ENCODE results near the gene WDFY2.
"Not testable (repeated sequence)": the region's sequence is repeated elsewhere in the genome, so short reads cannot be mapped to it uniquely, and the experiment has no call there.

WDFY2 gene

GRCh38 chr13:51683597-51683996 is 99.3 kb downstream of the WDFY2 start:
- Mint-ChIP-seq H3K36me3 (ENCODE audit: low read depth) (peaks cover 68% of the 10 kb centered on the region), H3K9me3 (no peaks in the 10 kb centered on the region), H3K27me3 (no peaks in the 10 kb centered on the region), H3K27ac (no peak overlapping the region), H3K4me3 (no peak overlapping the region), H3K4me1 (ENCODE audit: low read depth) (peaks cover 41% of the 10 kb centered on the region)
- intact Hi-C loops (cut with micrococcal nuclease) = no loop called here

- Mint-ChIP-seq H3K4me3 (no peak overlapping the region), H3K27me3 (no peaks in the 10 kb centered on the region), H3K9me3 (no peaks in the 10 kb centered on the region), H3K4me1 (ENCODE audit: low read depth) (peaks cover 41% of the 10 kb centered on the region), H3K27ac (no peak overlapping the region), H3K36me3 (ENCODE audit: low read depth) (peaks cover 64% of the 10 kb centered on the region)
- intact Hi-C loops (cut with micrococcal nuclease) = no loop called here
Observed at GRCh38 chr13:51684076-51684475, 99.8 kb downstream of the WDFY2 start.

- H3K4me3 Mint-ChIP-seq = no peak overlapping the region
- peaks cover 34% of the 10 kb centered on the region for H3K4me1 Mint-ChIP-seq (ENCODE audit: low read depth)
- H3K9me3 Mint-ChIP-seq = no peaks in the 10 kb centered on the region
- intact Hi-C loops (cut with micrococcal nuclease) = no loop called here
- no peaks in the 10 kb centered on the region for H3K27me3 Mint-ChIP-seq
- peak overlapping the region; percentile 60 for H3K27ac Mint-ChIP-seq
- H3K36me3 Mint-ChIP-seq (ENCODE audit: low read depth) = peaks cover 42% of the 10 kb centered on the region
Observed at GRCh38 chr13:51687947-51688714, 103.9 kb downstream of the WDFY2 start.

GRCh38 chr13:51688937-51689662 is 104.8 kb downstream of the WDFY2 start:
- Mint-ChIP-seq H3K9me3 (no peaks in the 10 kb centered on the region), H3K4me1 (ENCODE audit: low read depth) (peaks cover 34% of the 10 kb centered on the region), H3K27me3 (no peaks in the 10 kb centered on the region), H3K36me3 (ENCODE audit: low read depth) (peaks cover 32% of the 10 kb centered on the region), H3K27ac (no peak overlapping the region), H3K4me3 (no peak overlapping the region)
- intact Hi-C loops (cut with micrococcal nuclease) = no loop called here

GRCh38 chr13:51689663-51689996 is 105.4 kb downstream of the WDFY2 start:
- H3K4me3 Mint-ChIP-seq = no peak overlapping the region
- no peaks in the 10 kb centered on the region for H3K9me3 Mint-ChIP-seq
- H3K27ac Mint-ChIP-seq = no peak overlapping the region
- peaks cover 27% of the 10 kb centered on the region for H3K36me3 Mint-ChIP-seq (ENCODE audit: low read depth)
- intact Hi-C loops (cut with micrococcal nuclease) = no loop called here
- no peaks in the 10 kb centered on the region for H3K27me3 Mint-ChIP-seq
- H3K4me1 Mint-ChIP-seq (ENCODE audit: low read depth) = peaks cover 36% of the 10 kb centered on the region

- peaks cover 20% of the 10 kb centered on the region for H3K4me1 Mint-ChIP-seq (ENCODE audit: low read depth)
- intact Hi-C loops (cut with micrococcal nuclease); H3K4me3 Mint-ChIP-seq: not testable (repeated sequence)
Observed at GRCh38 chr13:51695677-51696076, 111.4 kb downstream of the WDFY2 start.

GRCh38 chr13:51697181-51697580 is 112.9 kb downstream of the WDFY2 start:
- Mint-ChIP-seq H3K9me3 (no peaks in the 10 kb centered on the region), H3K4me3 (no peak overlapping the region), H3K27ac (no peak overlapping the region), H3K4me1 (ENCODE audit: low read depth) (peaks cover 20% of the 10 kb centered on the region), H3K27me3 (no peaks in the 10 kb centered on the region), H3K36me3 (ENCODE audit: low read depth) (peaks cover 27% of the 10 kb centered on the region)
- intact Hi-C loops (cut with micrococcal nuclease) = no loop called here

More at GRCh38 chr13:51695677-51696076, 111.4 kb downstream of the WDFY2 start:
- not testable (repeated sequence) for H3K9me3 Mint-ChIP-seq, H3K27ac Mint-ChIP-seq, H3K27me3 Mint-ChIP-seq
- peaks cover 31% of the 10 kb centered on the region for H3K36me3 Mint-ChIP-seq (ENCODE audit: low read depth)

- Mint-ChIP-seq H3K4me1 (ENCODE audit: low read depth) (peaks cover 20% of the 10 kb centered on the region), H3K36me3 (ENCODE audit: low read depth) (peaks cover 27% of the 10 kb centered on the region), H3K4me3 (no peak overlapping the region), H3K27ac (no peak overlapping the region), H3K27me3 (no peaks in the 10 kb centered on the region), H3K9me3 (no peaks in the 10 kb centered on the region)
- intact Hi-C loops (cut with micrococcal nuclease) = no loop called here
Observed at GRCh38 chr13:51697855-51698254, 113.6 kb downstream of the WDFY2 start.

- Mint-ChIP-seq H3K27ac (no peak overlapping the region), H3K9me3 (no peaks in the 10 kb centered on the region), H3K36me3 (ENCODE audit: low read depth) (peaks cover 27% of the 10 kb centered on the region), H3K4me3 (no peak overlapping the region), H3K27me3 (no peaks in the 10 kb centered on the region), H3K4me1 (ENCODE audit: low read depth) (peaks cover 20% of the 10 kb centered on the region)
- intact Hi-C loops (cut with micrococcal nuclease) = no loop called here
Observed at GRCh38 chr13:51698352-51698751, 114.1 kb downstream of the WDFY2 start.

- Mint-ChIP-seq H3K36me3 (ENCODE audit: low read depth) (peaks cover 42% of the 10 kb centered on the region), H3K4me3 (no peak overlapping the region), H3K27ac (no peak overlapping the region), H3K9me3 (no peaks in the 10 kb centered on the region), H3K27me3 (no peaks in the 10 kb centered on the region), H3K4me1 (ENCODE audit: low read depth) (peaks cover 28% of the 10 kb centered on the region)
- intact Hi-C loops (cut with micrococcal nuclease) = no loop called here
Observed at GRCh38 chr13:51704399-51705313, 120.4 kb downstream of the WDFY2 start.

- intact Hi-C loops (cut with micrococcal nuclease) = no loop called here
- Mint-ChIP-seq H3K27ac (no peak overlapping the region), H3K9me3 (no peaks in the 10 kb centered on the region)
Observed at GRCh38 chr13:51707461-51707860, 123.2 kb downstream of the WDFY2 start.

GRCh38 chr13:51713807-51714206 is 129.5 kb downstream of the WDFY2 start:
- Mint-ChIP-seq H3K27me3 (no peaks in the 10 kb centered on the region), H3K27ac (peak overlapping the region; percentile 42), H3K9me3 (no peaks in the 10 kb centered on the region), H3K4me3 (no peak overlapping the region), H3K36me3 (ENCODE audit: low read depth) (peaks cover 51% of the 10 kb centered on the region), H3K4me1 (ENCODE audit: low read depth) (peaks cover 26% of the 10 kb centered on the region)
- intact Hi-C loops (cut with micrococcal nuclease) = loop anchor here (5.0 kb wide), 1 partner anchor 122 kb away; no protein-coding TSS in a partner anchor

More at GRCh38 chr13:51707461-51707860, 123.2 kb downstream of the WDFY2 start:
- Mint-ChIP-seq H3K4me3 (no peak overlapping the region), H3K36me3 (ENCODE audit: low read depth) (peaks cover 55% of the 10 kb centered on the region), H3K27me3 (no peaks in the 10 kb centered on the region), H3K4me1 (ENCODE audit: low read depth) (peaks cover 31% of the 10 kb centered on the region)

GRCh38 chr13:51714663-51715168 is 130.5 kb downstream of the WDFY2 start:
- Mint-ChIP-seq H3K4me3 (no peak overlapping the region), H3K27ac (peak overlapping the region; percentile 42), H3K36me3 (ENCODE audit: low read depth) (peaks cover 53% of the 10 kb centered on the region), H3K4me1 (ENCODE audit: low read depth) (peaks cover 26% of the 10 kb centered on the region), H3K27me3 (no peaks in the 10 kb centered on the region), H3K9me3 (no peaks in the 10 kb centered on the region)
- intact Hi-C loops (cut with micrococcal nuclease) = loop anchor here (5.0 kb wide), 1 partner anchor 122 kb away; no protein-coding TSS in a partner anchor

Measured in dendritic cell treated with granulocyte-macrophage colony-stimulating factor and Interleukin-4, amounts not matched to agents 40 ng/mL and 50 ng/mL, for 4 days (primary cell).